Measurements from ENCODE around the gene VWA7. TPM values are rescaled to one million over a fixed set of nuclear protein-coding genes. Genes with fewer than 3 reads are reported as not detected.
A peak's percentile ranks its signal among the peaks of the same experiment; 100 is the strongest.

Gene VWA7

GRCh38 chr6:31717499-31718222 is 59.5 kb downstream of the VWA7 start:
- Histone ChIP-seq H3K4me3 (ENCODE audit: low read length in 2 of 2) (no peak overlapping the region), H2AK5ac (ENCODE audit: low read depth, low read length) (peak overlapping the region; percentile 71), H3K14ac (ENCODE audit: low read length) (no peak overlapping the region), H3K27ac (replicated peaks; ENCODE audit: low read length) (no peak overlapping the region), H2BK5ac (ENCODE audit: low read length) (no peak overlapping the region), H4K91ac (ENCODE audit: low read depth, low read length, poor library complexity) (no peak overlapping the region), H3K9me3 (replicated peaks in 1 of 2; ENCODE audit: control insufficient read depth in 2 of 2, insufficient read depth in 1 of 2, low read depth in 1 of 2, low read length in 2 of 2) (no peaks in the 10 kb centered on the region), H2BK120ac (ENCODE audit: low read depth, low read length) (no peak overlapping the region), H3K23ac (ENCODE audit: low read depth, low read length, poor library complexity) (peak overlapping the region; percentile 71), H3K9ac (ENCODE audit: low read depth, low read length, poor library complexity) (no peak overlapping the region), H2BK12ac (ENCODE audit: low read length) (no peak overlapping the region), H3K27me3 (ENCODE audit: control insufficient read depth in 3 of 3, insufficient read depth in 3 of 3, low read depth in 1 of 3, low read length in 3 of 3) (peaks cover 0 to 3% (median 0%) of the 10 kb centered on the region in 3 experiments), H2BK15ac (ENCODE audit: low read length) (no peak overlapping the region), H3K4me1 (ENCODE audit: control insufficient read depth in 2 of 2, insufficient read depth in 1 of 2, low read depth in 1 of 2, low read length in 2 of 2) (peaks cover 13 to 14% of the 10 kb centered on the region in 2 donors), H4K8ac (ENCODE audit: low read depth, low read length) (no peak overlapping the region), H3K36me3 (replicated peaks in 1 of 2; ENCODE audit: control insufficient read depth in 2 of 2, insufficient read depth in 2 of 2, low read length in 2 of 2) (no peaks in the 10 kb centered on the region), H2AFZ (ENCODE audit: low read length) (no peak overlapping the region), H3K4me2 (ENCODE audit: insufficient read depth, low read length, poor library complexity, severe bottlenecking) (no peak overlapping the region), H3K18ac (ENCODE audit: low read length) (no peak overlapping the region), H3K79me1 (ENCODE audit: low read depth, low read length) (no peaks in the 10 kb centered on the region), H3K4ac (ENCODE audit: low read length) (no peak overlapping the region)
- WGBS, 2 donors (ENCODE audit: extremely low coverage in 2 of 2, insufficient read length in 2 of 2, insufficient replicate concordance in 1 of 2): no CpG with 5 or more reads among the region's 10 CpGs
- DNase-seq (ENCODE audit: low spot score): no peak

Small RNA genes within 50 kb of the gene (small RNA-seq; reads per million reads assigned to genes)
- not detected for gene MSH5-SAPCD1 (ENCODE audit: insufficient read depth)
- not detected for gene RF00019 (ENCODE audit: insufficient read depth)
- gene RNU6-850P (ENCODE audit: insufficient read depth): not detected
- not detected for gene SAPCD1 (ENCODE audit: insufficient read depth)
